GM21576 (cell line): ENCODE results near the gene HOMER3.

Source experiments
- ATAC-seq: cut with Tn5 transposase; IDR thresholded peaks from one replicate; pipeline ENCODE4 v1.9.1; 2021; ENCODE audit warnings: mild to moderate bottlenecking, moderate library complexity; ENCODE audit not compliant: unreplicated experiment

The HOMER3 gene

GRCh38 chr19:18883526-18884304 lies 57.3 kb downstream of the HOMER3 start:
- ATAC-seq = no peak

- ATAC-seq = no peak
Measured at GRCh38 chr19:18881491-18881890, 59.5 kb downstream of the HOMER3 start.

- ATAC-seq = no peak
Measured at GRCh38 chr19:18879579-18880373, 61.2 kb downstream of the HOMER3 start.
